ENCODE results near the gene USHBP1. TPM values are rescaled to one million over a fixed set of nuclear protein-coding genes. Genes with fewer than 3 reads are reported as not detected.

The USHBP1 gene
- total RNA-seq, 1 donor from 2014 or later = not detected

DNA sequence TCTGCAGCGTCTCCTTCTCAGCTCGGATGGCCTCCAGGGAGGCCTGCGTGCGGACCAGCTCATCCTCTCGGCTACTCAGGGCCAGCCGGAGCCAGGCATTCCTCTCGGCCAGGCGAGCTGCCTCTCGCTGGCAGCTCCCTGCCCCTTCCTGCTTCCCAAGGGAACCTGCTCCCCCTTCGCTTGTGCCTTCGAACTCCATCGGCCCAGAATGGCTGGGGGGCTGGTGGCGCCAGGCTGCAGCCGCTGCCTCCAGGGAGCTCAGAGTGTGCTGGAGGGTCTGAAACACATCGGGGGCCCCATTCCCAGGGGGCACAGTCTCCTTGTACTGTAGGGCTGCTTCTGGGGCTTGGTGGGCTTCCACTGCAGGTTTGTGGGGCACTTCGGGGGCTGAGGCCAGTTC is 2.0 kb downstream of the USHBP1 start:
- TF ChIP-seq, protein P1, sequence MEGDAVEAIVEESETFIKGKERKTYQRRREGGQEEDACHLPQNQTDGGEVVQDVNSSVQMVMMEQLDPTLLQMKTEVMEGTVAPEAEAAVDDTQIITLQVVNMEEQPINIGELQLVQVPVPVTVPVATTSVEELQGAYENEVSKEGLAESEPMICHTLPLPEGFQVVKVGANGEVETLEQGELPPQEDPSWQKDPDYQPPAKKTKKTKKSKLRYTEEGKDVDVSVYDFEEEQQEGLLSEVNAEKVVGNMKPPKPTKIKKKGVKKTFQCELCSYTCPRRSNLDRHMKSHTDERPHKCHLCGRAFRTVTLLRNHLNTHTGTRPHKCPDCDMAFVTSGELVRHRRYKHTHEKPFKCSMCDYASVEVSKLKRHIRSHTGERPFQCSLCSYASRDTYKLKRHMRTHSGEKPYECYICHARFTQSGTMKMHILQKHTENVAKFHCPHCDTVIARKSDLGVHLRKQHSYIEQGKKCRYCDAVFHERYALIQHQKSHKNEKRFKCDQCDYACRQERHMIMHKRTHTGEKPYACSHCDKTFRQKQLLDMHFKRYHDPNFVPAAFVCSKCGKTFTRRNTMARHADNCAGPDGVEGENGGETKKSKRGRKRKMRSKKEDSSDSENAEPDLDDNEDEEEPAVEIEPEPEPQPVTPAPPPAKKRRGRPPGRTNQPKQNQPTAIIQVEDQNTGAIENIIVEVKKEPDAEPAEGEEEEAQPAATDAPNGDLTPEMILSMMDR (IDR thresholded peaks at IDR 0.05; ENCODE audit: insufficient read depth, low read length, severe bottlenecking) = no peak
- no peak for FAIRE-seq
- Histone ChIP-seq H3K27me3 (ENCODE audit: control insufficient read depth, insufficient read depth, low read length) (no peaks in the 10 kb centered on the region), H3K36me3 (ENCODE audit: control insufficient read depth, insufficient read depth, low read length) (no peaks in the 10 kb centered on the region), H3K4me3 (ENCODE audit: low read depth, low read length) (no peak overlapping the region)
- DNase-seq (ENCODE audit: low read depth) = no peak

DNA sequence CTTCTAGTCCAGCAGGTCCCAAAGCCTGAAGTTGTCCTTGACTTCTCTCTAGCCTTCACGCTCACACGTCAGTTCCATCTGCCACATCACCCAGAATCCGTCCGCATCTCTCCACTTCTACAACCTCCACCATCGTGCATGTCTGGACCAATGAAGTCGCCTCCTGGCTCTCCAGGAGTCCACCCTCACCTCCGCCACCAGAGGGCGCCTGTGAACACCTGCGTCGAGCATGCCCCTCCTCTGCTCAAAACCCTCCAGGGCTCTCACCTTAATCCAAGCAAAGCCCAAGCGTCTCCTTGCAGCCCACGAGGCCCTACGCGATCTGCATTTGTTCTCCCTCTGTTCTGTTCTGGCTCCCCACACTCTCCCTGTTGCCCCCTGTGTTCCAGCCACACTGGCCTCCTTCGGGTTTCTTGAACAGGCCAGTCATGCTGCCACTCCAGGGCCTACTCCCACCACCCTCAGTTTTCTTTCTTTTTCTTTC is 3.7 kb downstream of the USHBP1 start:
- Histone ChIP-seq H3K36me3 (ENCODE audit: control insufficient read depth, insufficient read depth, low read length) (no peaks in the 10 kb centered on the region), H3K4me3 (ENCODE audit: low read depth, low read length) (no peak overlapping the region), H3K27me3 (ENCODE audit: control insufficient read depth, insufficient read depth, low read length) (no peaks in the 10 kb centered on the region)
- DNase-seq (ENCODE audit: low read depth) = peak; percentile 67
- FAIRE-seq = no peak
- TF ChIP-seq, protein P1 (IDR thresholded peaks at IDR 0.05; ENCODE audit: insufficient read depth, low read length, severe bottlenecking) = peak; percentile 99

DNA sequence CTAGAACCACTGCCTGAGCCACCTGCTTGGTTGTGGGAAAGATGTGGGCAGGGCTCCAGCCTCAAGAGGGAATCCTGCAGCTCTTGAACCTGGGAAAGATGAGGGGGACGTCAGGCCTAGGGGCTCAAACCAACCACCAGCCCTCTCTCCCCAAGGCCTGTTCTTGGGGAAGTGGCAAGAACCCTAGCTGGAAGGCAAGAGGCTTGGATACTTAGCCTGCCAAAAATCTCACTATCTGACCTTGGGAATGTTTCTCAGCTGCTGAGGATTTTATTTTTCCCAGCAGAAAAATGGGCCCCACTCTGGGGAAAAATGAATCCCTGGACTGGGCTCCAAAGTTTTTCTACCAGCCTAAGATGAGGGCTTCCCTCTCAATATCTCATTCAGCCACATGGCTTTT is 4.6 kb downstream of the USHBP1 start:
- H3K27me3 ChIP-seq (ENCODE audit: control insufficient read depth, insufficient read depth, low read length) = no peaks in the 10 kb centered on the region
- TF ChIP-seq, protein P1 (IDR thresholded peaks at IDR 0.05; ENCODE audit: insufficient read depth, low read length, severe bottlenecking) = no peak
- H3K36me3 ChIP-seq (ENCODE audit: control insufficient read depth, insufficient read depth, low read length) = no peaks in the 10 kb centered on the region
- DNase-seq (ENCODE audit: low read depth) (no peak), FAIRE-seq (no peak)
- no peak overlapping the region for H3K4me3 ChIP-seq (ENCODE audit: low read depth, low read length)

DNA sequence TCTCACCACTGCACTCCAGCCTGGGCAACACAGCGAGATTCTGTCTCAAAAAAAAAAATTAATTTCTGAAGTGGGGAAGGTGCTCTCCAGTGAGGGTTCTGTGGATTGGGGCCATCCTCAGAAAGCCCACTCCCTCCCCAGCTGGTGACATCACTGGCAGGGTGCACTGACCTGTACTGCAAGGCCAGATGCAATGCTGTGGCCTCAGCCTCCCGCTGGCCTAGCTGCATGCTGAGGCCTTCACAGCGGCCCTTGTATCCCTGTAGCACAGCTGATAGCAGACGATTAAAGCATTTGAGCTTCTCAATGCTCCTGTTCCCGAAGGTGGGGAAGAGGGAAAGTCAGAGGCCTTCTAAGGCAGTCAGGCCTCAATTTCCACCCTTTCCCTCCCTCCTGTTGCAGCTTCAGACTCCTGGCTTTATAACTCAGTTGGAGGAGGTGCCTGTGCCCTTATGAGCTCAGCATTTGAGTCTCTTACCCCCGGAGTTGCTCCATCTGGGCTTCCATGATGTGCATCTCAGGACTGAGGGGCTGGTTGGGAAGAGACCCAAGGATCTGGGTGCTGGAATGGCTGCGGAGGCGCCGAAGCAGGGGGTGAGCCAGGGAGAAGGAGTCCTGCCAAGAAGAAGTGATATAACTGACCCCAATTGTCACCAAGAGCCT is 5.3 kb downstream of the USHBP1 start:
- FAIRE-seq = no peak
- TF ChIP-seq, protein P1 (IDR thresholded peaks at IDR 0.05; ENCODE audit: insufficient read depth, low read length, severe bottlenecking) = no peak

DNA sequence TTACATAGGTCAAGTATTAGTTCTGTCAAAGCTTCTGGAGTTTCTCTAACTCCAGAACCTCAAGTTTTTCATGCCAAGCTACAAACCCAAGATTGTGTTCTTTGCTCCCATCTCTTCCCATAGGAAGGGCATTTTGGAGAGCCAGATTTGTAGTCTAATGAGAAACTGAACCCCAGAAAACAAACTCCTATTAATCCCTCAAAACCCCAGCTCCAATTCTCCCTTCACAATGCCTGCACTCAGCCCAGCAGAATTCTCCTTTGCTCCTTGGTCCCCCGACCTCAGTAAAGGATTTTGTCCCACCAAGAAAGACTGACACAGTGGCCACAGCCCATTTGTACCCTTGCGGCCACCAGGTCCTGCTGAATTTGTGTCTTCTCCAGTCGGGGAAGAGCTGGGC is 8.4 kb downstream of the USHBP1 start:
- Histone ChIP-seq H3K4me3 (ENCODE audit: low read depth, low read length) (no peak overlapping the region), H3K36me3 (ENCODE audit: control insufficient read depth, insufficient read depth, low read length) (no peaks in the 10 kb centered on the region), H3K27me3 (ENCODE audit: control insufficient read depth, insufficient read depth, low read length) (no peaks in the 10 kb centered on the region)
- DNase-seq (ENCODE audit: low read depth) (no peak), FAIRE-seq (no peak)
- TF ChIP-seq, protein P1 (IDR thresholded peaks at IDR 0.05; ENCODE audit: insufficient read depth, low read length, severe bottlenecking) = no peak

More for the DNA sequence above, 5.3 kb downstream of the USHBP1 start:
- Histone ChIP-seq H3K27me3 (ENCODE audit: control insufficient read depth, insufficient read depth, low read length) (no peaks in the 10 kb centered on the region), H3K36me3 (ENCODE audit: control insufficient read depth, insufficient read depth, low read length) (no peaks in the 10 kb centered on the region), H3K4me3 (ENCODE audit: low read depth, low read length) (no peak overlapping the region)
- DNase-seq (ENCODE audit: low read depth) = no peak

Data from bronchial epithelial cell (primary cell).